WERI-Rb-1 (cell line): ENCODE results near the gene CYP46A1.

Source experiments
- DNase-seq: peaks from one replicate; pipeline ENCODE4 v3.0.0-alpha.2; 2020
- H3K27ac ChIP-seq: fragments of 250-450 bp; sonication (Bioruptor Pico); 2 replicates; pipeline ENCODE4 v1.5.1; 2020; ENCODE audit warnings: mild to moderate bottlenecking, moderate library complexity
- H3K27me3 ChIP-seq: fragments of 250-450 bp; sonication (Bioruptor Pico); 2 replicates; pipeline ENCODE4 v1.5.1; 2021; ENCODE audit warnings: mild to moderate bottlenecking, low read depth, moderate library complexity; ENCODE audit not compliant: insufficient read depth, severe bottlenecking
- H3K36me3 ChIP-seq: fragments of 250-450 bp; sonication (Bioruptor Pico); 2 replicates; pipeline ENCODE4 v1.5.1; 2020; ENCODE audit warnings: mild to moderate bottlenecking, moderate library complexity
- H3K4me3 ChIP-seq: 2 replicates; pipeline ENCODE4 v1.5.1; 2011; ENCODE audit warnings: low read depth, mild to moderate bottlenecking, control low read depth, low read length
- H3K9me3 ChIP-seq: fragments of 250-450 bp; sonication (Bioruptor Pico); 2 replicates; pipeline ENCODE4 v1.5.1; 2021; ENCODE audit warnings: mild to moderate bottlenecking, moderate library complexity; ENCODE audit not compliant: severe bottlenecking
- CTCF ChIP-seq: IDR thresholded peaks from 2 replicates; pipeline ENCODE4 v1.5.1; 2011; ENCODE audit warnings: low read depth, mild to moderate bottlenecking, control low read depth, inconsistent platforms, low read length

CYP46A1 gene

GRCh38 chr14:99698236-99698635 lies 14.1 kb downstream of the CYP46A1 start:
- Histone ChIP-seq H3K9me3 (peaks cover 7% of the 10 kb centered on the region), H3K36me3 (no peaks in the 10 kb centered on the region), H3K4me3 (no peak overlapping the region), H3K27ac (no peak overlapping the region), H3K27me3 (no peaks in the 10 kb centered on the region)
- TF ChIP-seq CTCF: no peak
- no peak for DNase-seq

- Histone ChIP-seq H3K4me3 (no peak overlapping the region), H3K27ac (no peak overlapping the region), H3K36me3 (no peaks in the 10 kb centered on the region), H3K9me3 (peaks cover 11% of the 10 kb centered on the region), H3K27me3 (no peaks in the 10 kb centered on the region)
- no peak for TF ChIP-seq CTCF
- DNase-seq: no peak
These were observed 14.5 kb downstream of the CYP46A1 start for GRCh38 chr14:99698642-99699041.

DNA sequence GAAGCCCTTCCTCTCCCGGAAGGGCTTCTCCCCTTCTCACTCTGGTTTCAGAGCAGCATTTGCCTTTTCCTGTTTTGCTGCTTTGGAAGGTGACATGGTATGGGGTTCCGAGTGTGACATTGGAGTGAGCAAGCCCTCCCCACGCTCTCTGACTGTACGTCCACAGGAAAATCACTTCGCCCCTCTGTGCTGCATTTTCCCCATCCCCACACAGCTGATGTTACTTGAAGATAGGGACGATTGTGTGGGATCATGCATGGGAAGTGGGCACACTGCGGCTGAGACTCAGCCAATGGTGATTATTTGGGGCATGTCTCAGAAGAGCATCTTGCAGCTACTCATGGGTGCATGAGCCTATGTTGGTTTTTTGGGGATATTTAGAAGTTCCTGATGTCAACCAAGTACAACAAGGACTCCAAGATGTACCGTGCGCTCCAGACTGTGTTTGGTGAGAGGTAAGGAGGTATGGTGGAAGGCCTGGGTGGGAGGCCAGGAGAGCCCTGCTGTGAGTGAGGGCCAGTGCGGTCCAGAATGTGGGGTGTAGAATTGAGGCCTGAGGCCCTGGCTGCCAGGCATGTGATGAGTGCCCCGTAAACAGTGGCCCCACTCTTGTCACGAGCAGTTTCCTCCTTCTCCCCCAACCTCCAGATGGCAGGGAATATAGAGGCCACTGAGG lies 15.1 kb downstream of the CYP46A1 start:
- H3K9me3 ChIP-seq: peaks cover 13% of the 10 kb centered on the region
- DNase-seq: no peak
- H3K27me3 ChIP-seq: no peaks in the 10 kb centered on the region
- no peak overlapping the region for H3K4me3 ChIP-seq
- no peak overlapping the region for H3K27ac ChIP-seq
- TF ChIP-seq CTCF: no peak
- no peaks in the 10 kb centered on the region for H3K36me3 ChIP-seq

DNA sequence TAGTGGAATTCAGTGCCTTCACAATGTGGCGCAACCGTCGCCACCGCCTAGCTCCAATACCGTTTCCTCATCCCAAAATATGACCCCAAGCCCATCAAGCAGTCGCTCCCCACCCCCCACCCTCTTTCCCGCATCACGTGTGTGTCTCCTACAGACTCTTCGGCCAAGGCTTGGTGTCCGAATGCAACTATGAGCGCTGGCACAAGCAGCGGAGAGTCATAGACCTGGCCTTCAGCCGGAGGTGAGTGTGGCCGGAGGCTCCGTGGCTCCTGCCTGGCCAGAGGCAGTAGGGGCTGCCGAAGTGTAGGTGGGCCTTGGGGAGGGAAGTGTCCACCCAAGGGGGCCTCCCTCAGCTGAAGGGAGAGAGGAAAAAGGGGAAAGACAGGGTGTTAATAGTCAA lies 15.8 kb downstream of the CYP46A1 start:
- peaks cover 13% of the 10 kb centered on the region for H3K9me3 ChIP-seq
- no peaks in the 10 kb centered on the region for H3K36me3 ChIP-seq
- H3K27me3 ChIP-seq: no peaks in the 10 kb centered on the region
- no peak for DNase-seq
- H3K4me3 ChIP-seq: no peak overlapping the region
- no peak overlapping the region for H3K27ac ChIP-seq
- TF ChIP-seq CTCF: no peak

DNA sequence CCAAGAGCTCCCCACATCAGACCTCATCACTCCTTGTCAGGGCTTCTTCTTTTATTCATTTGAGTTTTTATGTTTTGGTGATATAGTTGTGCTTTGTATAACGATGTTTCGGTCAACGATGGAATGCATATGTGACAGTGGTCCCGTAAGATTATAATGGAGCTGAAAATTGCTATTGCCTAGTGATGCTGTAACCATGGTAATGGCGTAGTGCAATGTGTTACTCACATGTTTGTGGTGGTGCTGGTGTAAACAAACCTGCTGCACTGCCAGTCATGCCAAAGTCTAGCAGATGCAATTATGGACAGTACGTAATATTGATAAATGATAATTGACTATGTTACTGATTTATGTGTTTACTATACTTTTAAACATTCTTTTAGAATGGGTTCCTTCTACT lies 16.3 kb downstream of the CYP46A1 start:
- TF ChIP-seq CTCF: no peak
- H3K27ac ChIP-seq: no peak overlapping the region
- no peak overlapping the region for H3K4me3 ChIP-seq
- H3K9me3 ChIP-seq: peaks cover 13% of the 10 kb centered on the region
- no peak for DNase-seq
- no peaks in the 10 kb centered on the region for H3K36me3 ChIP-seq
- no peaks in the 10 kb centered on the region for H3K27me3 ChIP-seq

DNA sequence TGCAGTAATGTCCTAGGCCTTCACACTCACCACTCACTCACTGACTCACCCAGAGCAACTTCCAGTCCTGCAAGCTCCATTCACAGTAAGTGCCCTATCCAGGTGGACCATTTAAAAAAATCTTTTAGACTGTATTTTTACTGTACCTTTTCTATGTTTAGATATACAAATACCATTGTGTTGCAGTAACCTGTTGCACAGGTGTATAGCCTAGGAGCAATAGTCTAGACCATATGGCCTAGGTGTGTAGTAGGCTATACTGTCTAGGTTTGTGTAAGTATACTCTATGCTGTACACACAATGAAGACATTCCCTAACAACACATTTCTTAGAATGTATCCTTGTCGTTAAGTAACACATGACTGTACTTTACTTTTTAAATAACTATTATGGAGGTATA lies 17.2 kb downstream of the CYP46A1 start:
- no peak overlapping the region for H3K4me3 ChIP-seq
- H3K9me3 ChIP-seq: peaks cover 13% of the 10 kb centered on the region
- no peak for TF ChIP-seq CTCF
- no peaks in the 10 kb centered on the region for H3K27me3 ChIP-seq
- no peak overlapping the region for H3K27ac ChIP-seq
- no peaks in the 10 kb centered on the region for H3K36me3 ChIP-seq
- DNase-seq: no peak
